ENCODE results near the gene CNGB1. TPM values are rescaled to one million over a fixed set of nuclear protein-coding genes. Genes with fewer than 3 reads are reported as not detected.

Gene CNGB1
- total RNA-seq, 1 experiment from 2014 or later: not detected

DNA sequence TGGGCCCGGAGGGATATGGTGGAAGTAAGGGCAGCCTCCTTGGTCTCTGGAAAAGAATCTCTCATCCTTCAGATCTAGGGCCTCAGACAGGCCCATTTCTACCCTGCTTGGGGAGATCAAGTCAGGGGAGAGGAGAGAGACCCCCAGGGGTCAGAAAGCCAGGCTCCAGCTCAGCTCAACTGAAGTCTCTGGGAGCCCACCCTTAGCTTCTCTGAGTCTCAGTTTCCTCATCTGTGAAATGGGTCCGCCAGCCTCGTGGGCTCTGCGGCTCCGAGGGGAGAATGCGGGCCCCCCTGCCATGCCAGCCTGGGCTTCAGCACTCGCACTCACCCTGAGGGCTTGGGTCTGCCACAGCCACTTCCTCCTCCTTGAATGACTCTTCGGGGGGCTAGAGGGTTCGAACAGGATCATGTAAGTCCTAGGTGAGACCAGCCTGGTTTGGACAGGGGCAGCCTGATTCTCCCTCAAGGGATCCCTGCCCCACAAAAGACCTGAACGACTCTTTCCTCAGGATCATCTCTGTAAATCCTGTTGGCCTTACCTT is 6.7 kb downstream of the CNGB1 start:
- CTCF ChIA-PET: no interaction called here

More for the DNA sequence above, 6.7 kb downstream of the CNGB1 start:
- no peak for TF ChIP-seq SP1 (IDR thresholded peaks at IDR 0.05; ENCODE audit: low read depth)
- no peak for TF ChIP-seq EZH2 (IDR thresholded peaks at IDR 0.05)
- no peak for TF ChIP-seq CBX3 (IDR thresholded peaks at IDR 0.05; ENCODE audit: low read depth)
- TF ChIP-seq, protein P1, sequence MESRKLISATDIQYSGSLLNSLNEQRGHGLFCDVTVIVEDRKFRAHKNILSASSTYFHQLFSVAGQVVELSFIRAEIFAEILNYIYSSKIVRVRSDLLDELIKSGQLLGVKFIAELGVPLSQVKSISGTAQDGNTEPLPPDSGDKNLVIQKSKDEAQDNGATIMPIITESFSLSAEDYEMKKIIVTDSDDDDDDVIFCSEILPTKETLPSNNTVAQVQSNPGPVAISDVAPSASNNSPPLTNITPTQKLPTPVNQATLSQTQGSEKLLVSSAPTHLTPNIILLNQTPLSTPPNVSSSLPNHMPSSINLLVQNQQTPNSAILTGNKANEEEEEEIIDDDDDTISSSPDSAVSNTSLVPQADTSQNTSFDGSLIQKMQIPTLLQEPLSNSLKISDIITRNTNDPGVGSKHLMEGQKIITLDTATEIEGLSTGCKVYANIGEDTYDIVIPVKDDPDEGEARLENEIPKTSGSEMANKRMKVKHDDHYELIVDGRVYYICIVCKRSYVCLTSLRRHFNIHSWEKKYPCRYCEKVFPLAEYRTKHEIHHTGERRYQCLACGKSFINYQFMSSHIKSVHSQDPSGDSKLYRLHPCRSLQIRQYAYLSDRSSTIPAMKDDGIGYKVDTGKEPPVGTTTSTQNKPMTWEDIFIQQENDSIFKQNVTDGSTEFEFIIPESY (IDR thresholded peaks at IDR 0.05; ENCODE audit: extremely low read depth, insufficient replicate concordance, low read length): no peak
- no peak for TF ChIP-seq ZFX (IDR thresholded peaks at IDR 0.05)
- TF ChIP-seq, protein P2, sequence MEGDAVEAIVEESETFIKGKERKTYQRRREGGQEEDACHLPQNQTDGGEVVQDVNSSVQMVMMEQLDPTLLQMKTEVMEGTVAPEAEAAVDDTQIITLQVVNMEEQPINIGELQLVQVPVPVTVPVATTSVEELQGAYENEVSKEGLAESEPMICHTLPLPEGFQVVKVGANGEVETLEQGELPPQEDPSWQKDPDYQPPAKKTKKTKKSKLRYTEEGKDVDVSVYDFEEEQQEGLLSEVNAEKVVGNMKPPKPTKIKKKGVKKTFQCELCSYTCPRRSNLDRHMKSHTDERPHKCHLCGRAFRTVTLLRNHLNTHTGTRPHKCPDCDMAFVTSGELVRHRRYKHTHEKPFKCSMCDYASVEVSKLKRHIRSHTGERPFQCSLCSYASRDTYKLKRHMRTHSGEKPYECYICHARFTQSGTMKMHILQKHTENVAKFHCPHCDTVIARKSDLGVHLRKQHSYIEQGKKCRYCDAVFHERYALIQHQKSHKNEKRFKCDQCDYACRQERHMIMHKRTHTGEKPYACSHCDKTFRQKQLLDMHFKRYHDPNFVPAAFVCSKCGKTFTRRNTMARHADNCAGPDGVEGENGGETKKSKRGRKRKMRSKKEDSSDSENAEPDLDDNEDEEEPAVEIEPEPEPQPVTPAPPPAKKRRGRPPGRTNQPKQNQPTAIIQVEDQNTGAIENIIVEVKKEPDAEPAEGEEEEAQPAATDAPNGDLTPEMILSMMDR (IDR thresholded peaks at IDR 0.05 in 2 of 3, conservative IDR thresholded peaks at IDR 0.05 in 1 of 3; ENCODE audit: borderline replicate concordance in 1 of 3, insufficient read depth in 1 of 3, low read depth in 2 of 3, low read length in 2 of 3): no peak
- TF ChIP-seq, protein P3, sequence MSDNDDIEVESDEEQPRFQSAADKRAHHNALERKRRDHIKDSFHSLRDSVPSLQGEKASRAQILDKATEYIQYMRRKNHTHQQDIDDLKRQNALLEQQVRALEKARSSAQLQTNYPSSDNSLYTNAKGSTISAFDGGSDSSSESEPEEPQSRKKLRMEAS (IDR thresholded peaks at IDR 0.05): no peak
- no peak for TF ChIP-seq POLR2AphosphoS5 (IDR thresholded peaks at IDR 0.05; ENCODE audit: low read depth, low read length)
- no peak for TF ChIP-seq YY1 (IDR thresholded peaks at IDR 0.05; ENCODE audit: extremely low read depth, insufficient replicate concordance, low read depth, low read length)
- TF ChIP-seq TCF7L2 (IDR thresholded peaks at IDR 0.05; ENCODE audit: borderline replicate concordance, extremely low read depth, insufficient read depth, insufficient read length): no peak
- no peak for TF ChIP-seq ELF1 (IDR thresholded peaks at IDR 0.05; ENCODE audit: borderline replicate concordance, low read depth)
- TF ChIP-seq JUND (IDR thresholded peaks at IDR 0.05): no peak
- TF ChIP-seq EGR1 (IDR thresholded peaks at IDR 0.05; ENCODE audit: low read depth): no peak
- no peak for TF ChIP-seq ZNF274 (IDR thresholded peaks at IDR 0.05; ENCODE audit: low read depth, low read length)
- no peak for TF ChIP-seq CEBPB (IDR thresholded peaks at IDR 0.05; ENCODE audit: low read depth)
- TF ChIP-seq, protein P4, sequence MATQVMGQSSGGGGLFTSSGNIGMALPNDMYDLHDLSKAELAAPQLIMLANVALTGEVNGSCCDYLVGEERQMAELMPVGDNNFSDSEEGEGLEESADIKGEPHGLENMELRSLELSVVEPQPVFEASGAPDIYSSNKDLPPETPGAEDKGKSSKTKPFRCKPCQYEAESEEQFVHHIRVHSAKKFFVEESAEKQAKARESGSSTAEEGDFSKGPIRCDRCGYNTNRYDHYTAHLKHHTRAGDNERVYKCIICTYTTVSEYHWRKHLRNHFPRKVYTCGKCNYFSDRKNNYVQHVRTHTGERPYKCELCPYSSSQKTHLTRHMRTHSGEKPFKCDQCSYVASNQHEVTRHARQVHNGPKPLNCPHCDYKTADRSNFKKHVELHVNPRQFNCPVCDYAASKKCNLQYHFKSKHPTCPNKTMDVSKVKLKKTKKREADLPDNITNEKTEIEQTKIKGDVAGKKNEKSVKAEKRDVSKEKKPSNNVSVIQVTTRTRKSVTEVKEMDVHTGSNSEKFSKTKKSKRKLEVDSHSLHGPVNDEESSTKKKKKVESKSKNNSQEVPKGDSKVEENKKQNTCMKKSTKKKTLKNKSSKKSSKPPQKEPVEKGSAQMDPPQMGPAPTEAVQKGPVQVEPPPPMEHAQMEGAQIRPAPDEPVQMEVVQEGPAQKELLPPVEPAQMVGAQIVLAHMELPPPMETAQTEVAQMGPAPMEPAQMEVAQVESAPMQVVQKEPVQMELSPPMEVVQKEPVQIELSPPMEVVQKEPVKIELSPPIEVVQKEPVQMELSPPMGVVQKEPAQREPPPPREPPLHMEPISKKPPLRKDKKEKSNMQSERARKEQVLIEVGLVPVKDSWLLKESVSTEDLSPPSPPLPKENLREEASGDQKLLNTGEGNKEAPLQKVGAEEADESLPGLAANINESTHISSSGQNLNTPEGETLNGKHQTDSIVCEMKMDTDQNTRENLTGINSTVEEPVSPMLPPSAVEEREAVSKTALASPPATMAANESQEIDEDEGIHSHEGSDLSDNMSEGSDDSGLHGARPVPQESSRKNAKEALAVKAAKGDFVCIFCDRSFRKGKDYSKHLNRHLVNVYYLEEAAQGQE (IDR thresholded peaks at IDR 0.05; ENCODE audit: low read depth): no peak
- TF ChIP-seq FOSL1 (IDR thresholded peaks at IDR 0.05; ENCODE audit: low read depth): no peak
- TF ChIP-seq RAD21 (IDR thresholded peaks at IDR 0.05; ENCODE audit: low read depth): no peak
- TF ChIP-seq, protein P5, sequence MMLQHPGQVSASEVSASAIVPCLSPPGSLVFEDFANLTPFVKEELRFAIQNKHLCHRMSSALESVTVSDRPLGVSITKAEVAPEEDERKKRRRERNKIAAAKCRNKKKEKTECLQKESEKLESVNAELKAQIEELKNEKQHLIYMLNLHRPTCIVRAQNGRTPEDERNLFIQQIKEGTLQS (IDR thresholded peaks at IDR 0.05): no peak
- no TSS peak for BruUV-seq (replicated peaks)
- no peaks in the 10 kb centered on the region; the same call in 1 of the 2 replicates for H3K27me3 ChIP-seq (ENCODE audit: insufficient read depth, low read length)
- no peak overlapping the region for H2AFZ ChIP-seq (ENCODE audit: low read depth, low read length, poor library complexity, severe bottlenecking)
- ChIA-PET POLR2A (no interaction called here), RAD21 (ENCODE audit: low non-redundant PET in 1 of 2, low total read pairs in 2 of 2, uncharacterized antibody in 2 of 2, unreplicated experiment in 2 of 2) (no interaction called here)
- no peaks in the 10 kb centered on the region for H4K20me1 ChIP-seq (ENCODE audit: insufficient read depth)
- no peak overlapping the region for H3K27ac ChIP-seq (ENCODE audit: low read depth, low read length)
- no peak overlapping the region for H3K9ac ChIP-seq (ENCODE audit: low read length)
- ATAC-seq: no peak
- no peaks in the 10 kb centered on the region for H3K36me3 ChIP-seq (ENCODE audit: control insufficient read depth in 1 of 2, insufficient read depth in 2 of 2, low read length in 2 of 2)
- no peaks in the 10 kb centered on the region for H3K4me1 ChIP-seq (ENCODE audit: control insufficient read depth in 1 of 2, insufficient read depth in 2 of 2, low read length in 2 of 2)
- H3K4me2 ChIP-seq (ENCODE audit: low read length): no peak overlapping the region
- H3K9me3 ChIP-seq (ENCODE audit: control insufficient read depth in 1 of 2, insufficient read depth in 1 of 2, low read depth in 1 of 2, low read length in 2 of 2): no peaks in the 10 kb centered on the region
- H3K4me3 ChIP-seq (replicated peaks in 1 of 2; ENCODE audit: low read depth in 1 of 2, low read length in 2 of 2): no peak overlapping the region
- H3K9me2 ChIP-seq (ENCODE audit: insufficient read depth): no peaks in the 10 kb centered on the region
- no peaks in the 10 kb centered on the region for H3K79me2 ChIP-seq (ENCODE audit: insufficient read depth, low read length)
- DNase-seq (ENCODE audit: low read depth, low spot score): no peak
- intact Hi-C loops (cut with micrococcal nuclease): no loop called here

All from HCT116 (cell line).